SK-N-SH (cell line): ENCODE data around the gene LIN7A. TPM values are rescaled to one million over a fixed set of nuclear protein-coding genes. Genes with fewer than 3 reads are reported as not detected.

ENCODE experiments used
- CTCF ChIA-PET: fragments of 300-600, 350-600 bp; formaldehyde crosslinking; extraction: SDS; loops from one replicate; lab custom pipeline; 2021; lab: Yijun Ruan, JAX
- POLR2A ChIA-PET: fragments of 350-600 bp; sonication (Branson Sonifier 250); formaldehyde crosslinking; extraction: SDS; loops from one replicate; lab custom pipeline; 2020; ENCODE audit warnings: antibody characterized with exemption, inconsistent platforms; lab: Yijun Ruan, JAX
- DNase-seq: peaks from one replicate; pipeline ENCODE4 v3.0.0; 2012
- H2AFZ ChIP-seq: fragments of 200-600 bp; sonication (generic); 2 replicates; pipeline ENCODE4 v1.8.1; 2016; ENCODE audit warnings: antibody characterized with exemption, mild to moderate bottlenecking, low read depth
- H3F3A ChIP-seq: fragments of 200-600 bp; sonication (generic); replicated peaks from 2 replicates; pipeline ENCODE3; 2016; ENCODE audit warnings: antibody characterized with exemption, mild to moderate bottlenecking; ENCODE audit not compliant: insufficient read depth
- H3K27ac ChIP-seq, 2 experiments: fragments of 200-500 bp in 1 of 2; fragments of 200-600 bp in 1 of 2; sonication (Bioruptor generic) in 1 of 2; sonication (generic), shearing (Covaris generic) in 1 of 2; 2 replicates each; pipeline versions ENCODE4 v1.5.1 to v1.6.1; 2014 to 2016; ENCODE audit warnings: low read depth in 2 of 2, inconsistent platforms in 1 of 2, low read length in 1 of 2, mild to moderate bottlenecking in 1 of 2, mixed read lengths in 1 of 2
- H3K27me3 ChIP-seq: fragments of 200-600 bp; sonication (generic), shearing (Covaris generic); 2 replicates; pipeline ENCODE4 v1.6.1; 2016; ENCODE audit warnings: mixed run types; ENCODE audit not compliant: insufficient read depth
- H3K36me3 ChIP-seq, 2 experiments: fragments of 200-500 bp in 1 of 2; fragments of 200-600 bp in 1 of 2; sonication (Bioruptor generic) in 1 of 2; sonication (generic) in 1 of 2; replicated peaks in 1 of 2; 2 replicates each; pipeline versions ENCODE3 to v1.5.1; 2014 to 2016; ENCODE audit warnings: low read length in 1 of 2, mild to moderate bottlenecking in 1 of 2; ENCODE audit not compliant: insufficient read depth in 2 of 2, control insufficient read depth in 1 of 2
- H3K4me1 ChIP-seq, 2 experiments: fragments of 200-500 bp in 1 of 2; fragments of 200-600 bp in 1 of 2; sonication (Bioruptor generic) in 1 of 2; sonication (generic), shearing (Covaris generic) in 1 of 2; 2 replicates each; pipeline versions ENCODE4 v1.5.1 to v1.6.1; 2014 to 2016; ENCODE audit warnings: low read depth in 1 of 2, low read length in 1 of 2, mixed run types in 1 of 2; ENCODE audit not compliant: insufficient read depth in 2 of 2, control insufficient read depth in 1 of 2
- H3K4me2 ChIP-seq: fragments of 200-600 bp; sonication (generic), shearing (Covaris generic); 2 replicates; pipeline ENCODE4 v1.6.1; 2017; ENCODE audit warnings: mixed run types
- H3K4me3 ChIP-seq, 2 experiments: fragments of 200-500 bp in 1 of 2; fragments of 200-600 bp in 1 of 2; sonication (Bioruptor generic) in 1 of 2; sonication (generic), shearing (Covaris generic) in 1 of 2; 2 replicates each; pipeline versions ENCODE4 v1.5.1 to v1.8.1; 2014 to 2016; ENCODE audit warnings: low read depth in 2 of 2, inconsistent platforms in 1 of 2, low read length in 1 of 2, mild to moderate bottlenecking in 1 of 2, mixed read lengths in 1 of 2, moderate library complexity in 1 of 2
- H3K79me2 ChIP-seq: fragments of 200-600 bp; sonication (generic); 2 replicates; pipeline ENCODE4 v1.8.1; 2017; ENCODE audit warnings: mild to moderate bottlenecking; ENCODE audit not compliant: insufficient read depth
- H3K9ac ChIP-seq: fragments of 200-600 bp; sonication (generic); 2 replicates; pipeline ENCODE4 v1.6.1; 2017; ENCODE audit warnings: mixed run types
- H3K9me2 ChIP-seq: fragments of 200-600 bp; sonication (generic); 2 replicates; pipeline ENCODE4 v1.6.1; 2017; ENCODE audit warnings: mixed run types
- H3K9me3 ChIP-seq: fragments of 200-600 bp; sonication (generic); 2 replicates; pipeline ENCODE4 v1.6.1; 2017; ENCODE audit warnings: mixed run types, mild to moderate bottlenecking, moderate library complexity
- H4K20me1 ChIP-seq: fragments of 200-600 bp; sonication (generic); 2 replicates; pipeline ENCODE4 v1.6.1; 2017; ENCODE audit warnings: mild to moderate bottlenecking, mixed run types; ENCODE audit not compliant: insufficient read depth
- CHD2 ChIP-seq: fragments of 150-350 bp; IDR thresholded peaks from 2 replicates; pipeline ENCODE4 v1.6.1; 2018; ENCODE audit warnings: low read length; ENCODE audit not compliant: partially characterized antibody
- CTCF ChIP-seq: fragments of 200-600 bp; sonication (generic); IDR thresholded peaks from 2 replicates; pipeline ENCODE4 v1.6.1; 2017; ENCODE audit warnings: antibody characterized with exemption, mild to moderate bottlenecking, moderate library complexity
- EP300 ChIP-seq, 2 experiments: IDR thresholded peaks; 2 replicates each; pipeline versions ENCODE4 v1.4.0 to v1.6.1; 2012; ENCODE audit warnings: borderline replicate concordance in 1 of 2, low read depth in 1 of 2, low read length in 1 of 2
- EZH2phosphoT487 ChIP-seq: fragments of 200-600 bp; sonication (generic); IDR thresholded peaks from 2 replicates; pipeline ENCODE4 v1.6.1; 2017; ENCODE audit warnings: low read depth, mixed run types, mild to moderate bottlenecking, antibody characterized with exemption, moderate library complexity, borderline replicate concordance
- FOXM1 ChIP-seq: IDR thresholded peaks from 2 replicates; pipeline ENCODE4 v1.4.0; 2012; ENCODE audit warnings: low read depth, mild to moderate bottlenecking
- GABPA ChIP-seq: IDR thresholded peaks from 2 replicates; pipeline ENCODE4 v1.4.0; 2012; ENCODE audit warnings: low read depth, mild to moderate bottlenecking
- GATA2 ChIP-seq: sonication (generic); formaldehyde crosslinking; IDR thresholded peaks from 2 replicates; pipeline ENCODE4 v1.5.0; 2020; ENCODE audit warnings: mild to moderate bottlenecking, missing genetic modification reagents
- IRF3 ChIP-seq: fragments of 150-350 bp; IDR thresholded peaks from 2 replicates; pipeline ENCODE4 v1.6.1; 2016; ENCODE audit warnings: mild to moderate bottlenecking, low read depth, low read length
- JUND ChIP-seq: IDR thresholded peaks from 2 replicates; pipeline ENCODE4 v1.4.0; 2012
- MEF2A ChIP-seq: IDR thresholded peaks from 2 replicates; pipeline ENCODE4 v1.4.0; 2012; ENCODE audit warnings: low read depth, borderline replicate concordance
- NFIC ChIP-seq: IDR thresholded peaks from 2 replicates; pipeline ENCODE4 v1.4.0; 2012; ENCODE audit warnings: borderline replicate concordance
- RCOR1 ChIP-seq: fragments of 150-350 bp; IDR thresholded peaks from 2 replicates; pipeline ENCODE4 v1.6.1; 2017; ENCODE audit warnings: antibody characterized with exemption, low read length
- REST ChIP-seq: IDR thresholded peaks from 2 replicates; pipeline ENCODE4 v1.6.1; 2012; ENCODE audit warnings: mild to moderate bottlenecking, low read depth, low read length, moderate library complexity
- RFX5 ChIP-seq: IDR thresholded peaks from 2 replicates; pipeline ENCODE4 v1.6.1; 2012; ENCODE audit warnings: mild to moderate bottlenecking, improper control_type of control experiment, low read length
- SIN3A ChIP-seq: IDR thresholded peaks from 2 replicates; pipeline ENCODE4 v1.6.1; 2012; ENCODE audit warnings: low read depth, mild to moderate bottlenecking, low read length, moderate library complexity, borderline replicate concordance
- TCF12 ChIP-seq: IDR thresholded peaks from 2 replicates; pipeline ENCODE4 v1.4.0; 2012
- TEAD4 ChIP-seq: IDR thresholded peaks from 2 replicates; pipeline ENCODE4 v1.4.0; 2012; ENCODE audit warnings: mild to moderate bottlenecking, borderline replicate concordance; ENCODE audit not compliant: insufficient read depth
- YY1 ChIP-seq: IDR thresholded peaks from 2 replicates; pipeline ENCODE4 v1.4.0; 2012; ENCODE audit warnings: low read depth, mild to moderate bottlenecking
- WGBS: methylation state at CpG from one replicate; pipeline ENCODE4 v1.1.6; 2017; ENCODE audit warnings: low lambda C conversion rate; 5-methylcytosine and 5-hydroxymethylcytosine counted together
- polyA plus RNA-seq, 3 experiments: library from polyadenylated mRNA; depleted of rRNA; stranded (reverse); fragments of >200 nt; gene quantifications; 2 replicates each; pipeline ENCODE4 v1.2.3, GENCODE V29; 2012
- TF ChIP-seq, protein P1 (sequence below): IDR thresholded peaks from 2 replicates; pipeline ENCODE4 v1.4.0; 2012; ENCODE audit warnings: low read depth, borderline replicate concordance

The LIN7A gene
- polyA plus RNA-seq, 1 of the 3 experiments (the other 2 are of a cell fraction): not detected

GRCh38 chr12:80766897-80767296 lies 170.8 kb downstream of the LIN7A start:
- Histone ChIP-seq H3K4me3 (no peak overlapping the region), H3K9me2 (no peaks in the 10 kb centered on the region), H3F3A (no peaks in the 10 kb centered on the region), H3K36me3 (no peaks in the 10 kb centered on the region), H3K9ac (no peak overlapping the region), H2AFZ (no peak overlapping the region), H3K79me2 (no peaks in the 10 kb centered on the region), H3K9me3 (no peaks in the 10 kb centered on the region), H3K4me1 (no peaks in the 10 kb centered on the region), H3K27me3 (peaks cover 25% of the 10 kb centered on the region; the same call in 1 of the 2 replicates), H3K4me2 (no peak overlapping the region), H3K27ac (no peak overlapping the region), H4K20me1 (no peaks in the 10 kb centered on the region)
- CTCF ChIA-PET: no interaction called here
- POLR2A ChIA-PET: no interaction called here
- TF ChIP-seq GABPA: no peak
- no peak for TF ChIP-seq EP300 (IDR thresholded peaks at IDR 0.05; ENCODE audit: borderline replicate concordance in 1 of 2, low read depth in 1 of 2, low read length in 1 of 2)
- TF ChIP-seq RCOR1: no peak
- no peak for DNase-seq
- WGBS: 0% methylated on average over 2 of the region's 2 CpGs

GRCh38 chr12:80766210-80766609 lies 171.5 kb downstream of the LIN7A start:
- DNase-seq: no peak
- no peak for TF ChIP-seq REST
- TF ChIP-seq RCOR1: no peak
- TF ChIP-seq EZH2phosphoT487: no peak
- TF ChIP-seq GATA2 (CRISPR knock-in tag): no peak
- TF ChIP-seq IRF3: no peak
- TF ChIP-seq CHD2: no peak
- no peak for TF ChIP-seq CTCF
- TF ChIP-seq JUND: no peak
- TF ChIP-seq TEAD4: no peak
- TF ChIP-seq TCF12: no peak
- TF ChIP-seq YY1: no peak
- no peak for TF ChIP-seq FOXM1
- TF ChIP-seq GABPA: no peak
- TF ChIP-seq RFX5: no peak
- TF ChIP-seq, protein P1, sequence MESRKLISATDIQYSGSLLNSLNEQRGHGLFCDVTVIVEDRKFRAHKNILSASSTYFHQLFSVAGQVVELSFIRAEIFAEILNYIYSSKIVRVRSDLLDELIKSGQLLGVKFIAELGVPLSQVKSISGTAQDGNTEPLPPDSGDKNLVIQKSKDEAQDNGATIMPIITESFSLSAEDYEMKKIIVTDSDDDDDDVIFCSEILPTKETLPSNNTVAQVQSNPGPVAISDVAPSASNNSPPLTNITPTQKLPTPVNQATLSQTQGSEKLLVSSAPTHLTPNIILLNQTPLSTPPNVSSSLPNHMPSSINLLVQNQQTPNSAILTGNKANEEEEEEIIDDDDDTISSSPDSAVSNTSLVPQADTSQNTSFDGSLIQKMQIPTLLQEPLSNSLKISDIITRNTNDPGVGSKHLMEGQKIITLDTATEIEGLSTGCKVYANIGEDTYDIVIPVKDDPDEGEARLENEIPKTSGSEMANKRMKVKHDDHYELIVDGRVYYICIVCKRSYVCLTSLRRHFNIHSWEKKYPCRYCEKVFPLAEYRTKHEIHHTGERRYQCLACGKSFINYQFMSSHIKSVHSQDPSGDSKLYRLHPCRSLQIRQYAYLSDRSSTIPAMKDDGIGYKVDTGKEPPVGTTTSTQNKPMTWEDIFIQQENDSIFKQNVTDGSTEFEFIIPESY: no peak
- no peak for TF ChIP-seq NFIC
- TF ChIP-seq MEF2A: no peak
- no peak for TF ChIP-seq SIN3A
- H3K36me3 ChIP-seq: no peaks in the 10 kb centered on the region
- H3K9ac ChIP-seq: no peak overlapping the region
- no peaks in the 10 kb centered on the region for H3K9me3 ChIP-seq
- no peaks in the 10 kb centered on the region for H3F3A ChIP-seq
- H2AFZ ChIP-seq: no peak overlapping the region
- H3K9me2 ChIP-seq: no peaks in the 10 kb centered on the region
- no peak overlapping the region for H3K4me2 ChIP-seq
- H3K4me1 ChIP-seq: no peaks in the 10 kb centered on the region
- no peak overlapping the region for H3K27ac ChIP-seq
- WGBS: 33% methylated on average over 1 of the region's 1 CpG
- no peak overlapping the region for H3K4me3 ChIP-seq
- POLR2A ChIA-PET: no interaction called here
- H4K20me1 ChIP-seq: no peaks in the 10 kb centered on the region
- peaks cover 32% of the 10 kb centered on the region; the same call in 1 of the 2 replicates for H3K27me3 ChIP-seq
- H3K79me2 ChIP-seq: no peaks in the 10 kb centered on the region
- CTCF ChIA-PET: interaction anchor here (0.6 to 0.7 kb wide), 2 partner anchors 72 to 248 kb away, joined by 3 read pairs; no protein-coding TSS in a partner anchor
